ENCODE data around the gene LIN52. TPM values are rescaled to one million over a fixed set of nuclear protein-coding genes. Genes with fewer than 3 reads are reported as not detected.
A peak's percentile ranks its signal among the peaks of the same experiment; 100 is the strongest.

LIN52 gene
- total and polyA plus RNA-seq, 2 of the 13 experiments (the other 11 are each of a cell fraction or from before 2014, with no cell fraction given), result 11.4 to 23.3 TPM

- no TSS peak for BruUV-seq (replicated peaks)
- 0% methylated on average over 9 of the region's 40 CpGs for WGBS (ENCODE audit: low lambda C conversion rate)
- DNase-seq (ENCODE audit: low spot score) (peak; percentile 28), ATAC-seq (peak; percentile 93), FAIRE-seq (no peak)
- Histone ChIP-seq H3K36me3 (replicated peaks in 1 of 2; ENCODE audit: control insufficient read depth in 1 of 2, insufficient read depth in 2 of 2, low read length in 2 of 2) (no peaks in the 10 kb centered on the region), H3K4me1 (ENCODE audit: insufficient read depth, low read length) (peaks cover 12% of the 10 kb centered on the region; the same call in 1 of the 2 replicates), H3K4me2 (ENCODE audit: low read depth, low read length) (peak overlapping the region; percentile 80), H3K27me3 (ENCODE audit: control insufficient read depth in 1 of 2, insufficient read depth in 2 of 2, low read length in 2 of 2) (peaks cover 14 to 58% of the 10 kb centered on the region in 2 experiments), H3K79me2 (ENCODE audit: insufficient read depth, low read length) (no peaks in the 10 kb centered on the region), H4K20me1 (ENCODE audit: insufficient read depth, low read length) (no peaks in the 10 kb centered on the region), H3K9me3 (ENCODE audit: low read length) (no peaks in the 10 kb centered on the region), H2AFZ (ENCODE audit: low read length) (no peak overlapping the region), H3K27ac (ENCODE audit: extremely low read length, insufficient read depth, low read length) (no peak overlapping the region), H3K4me3 (replicated peaks in 1 of 3; ENCODE audit: insufficient read depth in 1 of 3, low read depth in 2 of 3, low read length in 3 of 3) (peak overlapping the region in 1 of 3 experiments; percentile 59; a peak in 2 of 6 replicates), H3K9ac (ENCODE audit: insufficient read depth, low read depth, low read length) (no peak overlapping the region; the same call in 1 of the 2 replicates)
- intact Hi-C loops (cut with micrococcal nuclease; ENCODE audit: unreplicated experiment), result loop anchor here (1.0 kb wide), 1 partner anchor 33 kb away; no protein-coding TSS in a partner anchor
- in situ Hi-C loops (cut with HindIII; ENCODE audit: extremely low pct_ligation_motif_present, low pct_unique_long_range_greater_than_20kb), result loop anchor here (5.0 kb wide), 1 partner anchor 39 kb away; no protein-coding TSS in a partner anchor
- CTCF ChIA-PET (ENCODE audit: low intra/inter-chr PET ratio, low total read pairs), result interaction anchor here (0.8 to 3.1 kb wide), 3 partner anchors 33 to 106 kb away, joined by 3 to 14 read pairs (median 13); no protein-coding TSS in a partner anchor
- POLR2A ChIA-PET, result no interaction called here
- 0 out of 2 replicates have a peak, but pooled peaks have one; percentile 21 for TF ChIP-seq EEA1 (CRISPR knock-in tag; IDR thresholded peaks at IDR 0.05; ENCODE audit: borderline replicate concordance)
- TF ChIP-seq BRCA1 (CRISPR knock-in tag; IDR thresholded peaks at IDR 0.05), result no peak
- TF ChIP-seq BORCS8-MEF2B (CRISPR knock-in tag; IDR thresholded peaks at IDR 0.05), result peak; percentile 18; the same call in 1 of the 2 replicates
- TF ChIP-seq SALL1 (CRISPR knock-in tag; IDR thresholded peaks at IDR 0.05), result peak; percentile 35; the same call in 1 of the 2 replicates
- no peak for TF ChIP-seq ZSCAN30 (CRISPR knock-in tag; IDR thresholded peaks at IDR 0.05)
- TF ChIP-seq SMAD9 (CRISPR knock-in tag; IDR thresholded peaks at IDR 0.05), result no peak
- TF ChIP-seq SSRP1 (CRISPR knock-in tag; IDR thresholded peaks at IDR 0.05), result no peak
- no peak for TF ChIP-seq SRSF9 (IDR thresholded peaks at IDR 0.05; ENCODE audit: borderline replicate concordance, insufficient read depth, low read depth, low read length, poor library complexity, severe bottlenecking)
- TF ChIP-seq, protein P1, sequence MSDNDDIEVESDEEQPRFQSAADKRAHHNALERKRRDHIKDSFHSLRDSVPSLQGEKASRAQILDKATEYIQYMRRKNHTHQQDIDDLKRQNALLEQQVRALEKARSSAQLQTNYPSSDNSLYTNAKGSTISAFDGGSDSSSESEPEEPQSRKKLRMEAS (IDR thresholded peaks at IDR 0.05), result peak; percentile 20; the same call in 1 of the 2 replicates
- peak; percentile 60; the same call in 1 of the 2 replicates for TF ChIP-seq ZSCAN21 (CRISPR knock-in tag; IDR thresholded peaks at IDR 0.05; ENCODE audit: borderline replicate concordance)
- TF ChIP-seq, protein P2, sequence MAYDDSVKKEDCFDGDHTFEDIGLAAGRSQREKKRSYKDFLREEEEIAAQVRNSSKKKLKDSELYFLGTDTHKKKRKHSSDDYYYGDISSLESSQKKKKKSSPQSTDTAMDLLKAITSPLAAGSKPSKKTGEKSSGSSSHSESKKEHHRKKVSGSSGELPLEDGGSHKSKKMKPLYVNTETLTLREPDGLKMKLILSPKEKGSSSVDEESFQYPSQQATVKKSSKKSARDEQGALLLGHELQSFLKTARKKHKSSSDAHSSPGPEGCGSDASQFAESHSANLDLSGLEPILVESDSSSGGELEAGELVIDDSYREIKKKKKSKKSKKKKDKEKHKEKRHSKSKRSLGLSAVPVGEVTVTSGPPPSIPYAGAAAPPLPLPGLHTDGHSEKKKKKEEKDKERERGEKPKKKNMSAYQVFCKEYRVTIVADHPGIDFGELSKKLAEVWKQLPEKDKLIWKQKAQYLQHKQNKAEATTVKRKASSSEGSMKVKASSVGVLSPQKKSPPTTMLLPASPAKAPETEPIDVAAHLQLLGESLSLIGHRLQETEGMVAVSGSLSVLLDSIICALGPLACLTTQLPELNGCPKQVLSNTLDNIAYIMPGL (CRISPR knock-in tag; IDR thresholded peaks at IDR 0.05; ENCODE audit: borderline replicate concordance in 1 of 2, low read depth in 1 of 2), result peak; percentile 63 to 70; a peak in 3 of 4 replicates
- TF ChIP-seq ZXDC (CRISPR knock-in tag; IDR thresholded peaks at IDR 0.05), result no peak
- TF ChIP-seq, protein P3, sequence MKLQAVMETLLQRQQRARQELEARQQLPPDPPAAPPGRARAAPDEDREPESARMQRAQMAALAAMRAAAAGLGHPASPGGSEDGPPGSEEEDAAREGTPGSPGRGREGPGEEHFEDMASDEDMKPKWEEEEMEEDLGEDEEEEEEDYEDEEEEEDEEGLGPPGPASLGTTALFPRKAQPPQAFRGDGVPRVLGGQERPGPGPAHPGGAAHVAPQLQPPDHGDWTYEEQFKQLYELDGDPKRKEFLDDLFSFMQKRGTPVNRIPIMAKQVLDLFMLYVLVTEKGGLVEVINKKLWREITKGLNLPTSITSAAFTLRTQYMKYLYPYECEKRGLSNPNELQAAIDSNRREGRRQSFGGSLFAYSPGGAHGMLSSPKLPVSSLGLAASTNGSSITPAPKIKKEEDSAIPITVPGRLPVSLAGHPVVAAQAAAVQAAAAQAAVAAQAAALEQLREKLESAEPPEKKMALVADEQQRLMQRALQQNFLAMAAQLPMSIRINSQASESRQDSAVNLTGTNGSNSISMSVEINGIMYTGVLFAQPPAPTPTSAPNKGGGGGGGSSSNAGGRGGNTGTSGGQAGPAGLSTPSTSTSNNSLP (IDR thresholded peaks at IDR 0.05; ENCODE audit: low read depth, low read length), result no peak
- TF ChIP-seq, protein P4, sequence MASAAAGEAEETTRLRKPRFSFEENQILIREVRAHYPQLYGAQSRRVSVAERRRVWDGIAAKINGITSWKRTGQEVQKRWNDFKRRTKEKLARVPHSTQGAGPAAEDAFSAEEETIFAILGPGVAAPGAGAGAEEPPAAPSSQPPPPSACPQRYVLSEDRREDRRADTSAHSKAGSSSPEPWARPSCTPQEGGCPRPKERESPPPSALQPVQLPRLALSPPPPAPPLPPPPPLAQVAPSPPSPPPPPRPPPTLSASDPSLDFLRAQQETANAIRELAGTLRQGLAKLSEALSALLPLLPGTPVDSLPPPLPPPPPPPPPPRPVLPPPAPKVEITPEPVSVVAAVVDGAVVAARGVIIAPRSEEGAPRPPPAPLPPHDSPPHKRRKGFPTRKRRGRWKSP (CRISPR knock-in tag; IDR thresholded peaks at IDR 0.05), result 0 out of 2 replicates have a peak, but pooled peaks have one; percentile 54
Measured at GRCh38 chr14:74217672-74218448, 133.1 kb downstream of the LIN52 start.

Data from HepG2 (cell line).